Bone marrow (tissue), 2 donors: ENCODE measurements around the gene DIO2.

ENCODE experiments used
- DNase-seq, 2 donors: peaks; one replicate each; lab custom pipeline; 2025; lab: John Stamatoyannopoulos, UW

Gene DIO2

GRCh38 chr14:80211153-80212022 lies at the start of gene DIO2:
Gene DIO2 (minus strand): TSS chr14:80211504. CDS start chr14:80211472, 32 bp downstream.
- no peak for DNase-seq

GRCh38 chr14:80260645-80261044 lies 49.3 kb upstream of the DIO2 start:
- no peak for DNase-seq

DNA sequence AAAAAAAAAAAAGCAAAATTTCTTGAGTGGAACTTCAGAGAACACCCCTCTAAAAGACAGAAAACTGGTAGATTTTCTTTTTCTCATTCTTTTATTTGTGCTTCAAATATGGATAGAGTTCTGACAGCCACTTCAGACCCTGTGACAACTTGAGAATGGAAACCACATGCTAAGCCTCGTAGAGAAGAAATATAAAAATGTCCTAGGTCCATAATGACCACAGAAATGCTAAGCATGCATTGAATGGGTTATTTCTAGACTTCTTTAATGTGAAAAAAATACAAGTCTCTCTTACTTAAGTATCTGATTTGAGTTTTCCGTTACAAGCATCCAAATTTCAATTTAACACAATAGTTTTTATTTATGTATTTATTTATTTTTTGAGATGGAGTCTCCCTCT lies 28.3 kb upstream of the DIO2 start:
- DNase-seq = no peak

DNA sequence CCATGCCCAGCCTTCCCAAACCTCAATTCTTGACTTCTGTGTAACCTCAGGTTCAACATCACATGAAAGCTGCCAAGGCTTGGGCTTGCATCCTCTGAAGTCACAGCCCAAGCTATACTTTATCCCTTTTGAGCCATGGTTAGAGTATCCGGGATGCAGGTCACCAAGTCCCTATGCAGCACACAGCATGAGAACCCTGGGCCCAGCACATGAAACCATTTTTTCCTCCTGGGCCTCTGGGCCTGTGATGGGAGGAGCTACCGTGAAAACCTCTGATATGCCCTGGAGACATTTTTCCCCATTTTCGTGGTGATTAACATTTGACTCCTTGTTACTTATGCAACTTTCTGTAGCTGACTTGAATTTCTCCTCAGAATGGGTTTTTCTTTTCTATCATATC lies 25.8 kb upstream of the DIO2 start:
- no peak for DNase-seq

DNA sequence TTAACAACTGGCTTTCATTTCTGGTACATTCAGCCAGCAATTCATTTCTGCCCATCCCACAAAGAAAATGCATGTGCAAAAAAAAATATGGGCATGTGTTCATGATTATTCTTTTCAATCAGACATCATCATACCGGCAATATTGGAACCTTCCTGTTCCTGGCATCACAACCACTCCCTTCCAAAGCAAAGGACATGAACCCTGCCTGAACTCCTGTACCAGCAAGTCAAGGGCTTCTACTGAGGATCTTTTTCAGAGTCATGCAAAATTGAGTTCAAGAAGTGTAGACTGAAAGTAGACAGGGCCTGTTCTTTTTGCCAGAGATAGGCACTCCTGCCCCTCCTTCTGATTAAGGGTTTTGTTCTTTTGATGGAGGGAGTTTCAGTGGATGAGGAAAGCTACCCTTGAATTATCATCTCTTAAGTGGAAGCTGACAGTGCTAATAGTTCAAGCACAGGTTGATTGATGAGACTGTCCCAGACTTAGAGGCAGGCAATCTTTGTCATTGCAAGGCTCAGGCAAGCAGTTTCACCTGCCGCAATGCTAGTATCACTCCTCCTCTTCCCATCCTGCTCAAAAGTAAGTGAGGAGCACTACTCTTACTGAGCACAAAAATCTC lies 22.3 kb upstream of the DIO2 start:
- DNase-seq = no peak

- DNase-seq = no peak
Measured at GRCh38 chr14:80231702-80232101, 20.4 kb upstream of the DIO2 start.

DNA sequence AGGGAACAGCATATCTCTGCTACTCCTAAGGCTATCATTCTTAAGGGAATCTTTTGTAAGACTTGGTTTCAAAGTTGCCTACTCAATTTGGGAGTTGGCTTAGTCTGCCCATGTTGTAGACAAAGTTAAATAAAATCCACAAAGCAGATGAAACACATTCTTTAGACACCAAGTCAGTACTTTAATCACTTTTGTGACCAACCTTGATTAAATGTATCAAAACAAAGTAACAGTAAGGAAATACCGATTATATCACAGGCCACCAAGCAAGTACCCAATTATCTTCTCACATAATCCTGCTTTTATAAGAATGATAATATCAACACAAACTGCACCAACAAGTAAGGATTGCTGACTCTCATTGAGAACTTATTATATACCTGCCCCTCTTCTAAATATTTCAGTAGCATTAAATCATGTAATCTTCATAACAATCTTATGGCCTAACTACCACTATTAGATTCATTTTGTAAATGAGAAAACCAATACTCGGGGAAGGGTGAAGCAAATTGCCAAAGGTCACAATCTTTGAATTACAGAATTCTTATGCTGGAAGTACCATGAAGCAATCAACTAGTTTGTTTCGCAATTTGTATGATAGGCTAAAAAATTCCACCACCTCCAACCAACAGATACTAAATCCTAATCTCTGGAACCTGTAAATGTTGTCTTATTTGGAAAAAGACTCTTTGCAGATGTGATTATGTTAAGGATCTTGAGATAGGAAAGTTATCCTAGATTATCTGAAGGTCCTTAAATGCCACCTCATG lies 12.6 kb upstream of the DIO2 start:
- no peak for DNase-seq

- no peak for DNase-seq
Measured at GRCh38 chr14:80216818-80217217, 5.5 kb upstream of the DIO2 start.

DNA sequence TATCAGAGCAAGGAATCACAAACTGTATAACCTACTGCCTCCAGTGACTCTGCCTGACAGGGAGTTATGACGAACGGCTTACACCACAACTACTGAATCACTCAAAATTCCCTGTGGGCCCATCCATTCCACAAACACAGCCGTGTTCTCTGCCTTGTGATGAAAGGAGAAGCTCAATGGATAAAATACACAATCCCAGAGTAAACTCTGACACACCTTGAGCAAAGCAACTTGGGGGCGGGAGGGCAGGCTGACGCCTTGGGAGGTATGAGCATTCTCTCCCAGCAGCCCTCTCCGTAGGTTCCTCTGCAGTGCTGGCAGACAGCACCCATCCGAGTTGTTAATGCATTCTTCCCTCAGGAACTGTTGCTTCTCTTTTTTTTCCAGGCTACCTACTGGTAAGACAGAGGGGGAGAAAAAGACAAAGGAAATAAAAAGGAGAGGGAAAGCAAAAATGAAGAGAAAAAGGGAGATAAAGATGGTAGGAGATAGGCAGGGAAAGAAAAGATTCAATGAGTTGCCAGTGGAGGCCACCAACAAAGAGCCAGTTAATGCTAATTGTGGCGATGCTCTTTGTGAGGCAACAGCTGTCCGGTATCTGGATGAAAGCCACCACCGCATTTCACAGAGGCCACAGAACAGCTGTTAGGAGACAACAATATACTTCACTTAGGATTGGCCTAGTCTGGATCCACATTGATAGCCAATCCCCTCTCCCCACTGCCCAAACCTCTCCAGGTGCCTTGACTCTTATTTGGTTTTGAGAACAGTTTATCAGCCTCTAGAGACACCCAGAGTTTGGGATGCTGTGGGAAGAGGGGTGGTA lies 4.7 kb upstream of the DIO2 start:
- DNase-seq = no peak

- DNase-seq = no peak
Measured at GRCh38 chr14:80215081-80215480, 3.8 kb upstream of the DIO2 start.

- DNase-seq = peak in 1 of 2 donors; percentile 34
Measured at GRCh38 chr14:80213602-80214001, 2.3 kb upstream of the DIO2 start.

GRCh38 chr14:80212023-80212397 lies 706 bp upstream of the DIO2 start:
- DNase-seq = peak in 1 of 2 donors; percentile 2

- no peak for DNase-seq
Measured at GRCh38 chr14:80208461-80208860, 2.8 kb downstream of the DIO2 start.

GRCh38 chr14:80206351-80207080 lies 4.8 kb downstream of the DIO2 start:
- no peak for DNase-seq

DNA sequence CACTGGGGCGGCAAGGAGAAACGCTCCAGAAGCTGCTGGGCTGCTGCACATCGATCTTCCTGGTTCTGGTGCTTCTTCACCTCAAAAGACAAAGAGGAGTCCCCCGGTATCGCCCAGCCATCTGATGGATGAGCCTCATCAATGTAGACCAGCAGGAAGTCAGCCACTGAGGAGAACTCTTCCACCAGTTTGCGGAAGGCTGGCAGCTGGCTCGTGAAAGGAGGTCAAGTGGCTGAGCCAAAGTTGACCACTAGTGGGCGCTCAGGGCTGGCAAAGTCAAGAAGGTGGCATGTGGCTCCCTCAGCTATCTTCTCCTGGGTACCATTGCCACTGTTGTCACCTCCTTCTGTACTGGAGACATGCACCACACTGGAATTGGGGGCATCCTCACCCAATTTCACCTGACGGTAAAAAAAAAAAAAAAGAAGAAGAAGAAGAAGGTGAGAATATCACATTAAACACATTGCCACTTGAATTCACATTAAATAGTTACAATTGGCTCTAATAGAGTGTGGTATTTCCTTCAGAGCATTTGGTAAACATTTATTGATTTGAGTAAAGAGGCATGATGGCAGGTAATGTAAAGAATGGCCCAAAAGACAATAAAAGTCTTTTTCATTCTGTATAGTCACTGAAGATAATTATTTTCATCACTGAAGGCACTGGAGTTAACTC lies 8.3 kb downstream of the DIO2 start:
- peak in 1 of 2 donors; percentile 11 for DNase-seq

DNA sequence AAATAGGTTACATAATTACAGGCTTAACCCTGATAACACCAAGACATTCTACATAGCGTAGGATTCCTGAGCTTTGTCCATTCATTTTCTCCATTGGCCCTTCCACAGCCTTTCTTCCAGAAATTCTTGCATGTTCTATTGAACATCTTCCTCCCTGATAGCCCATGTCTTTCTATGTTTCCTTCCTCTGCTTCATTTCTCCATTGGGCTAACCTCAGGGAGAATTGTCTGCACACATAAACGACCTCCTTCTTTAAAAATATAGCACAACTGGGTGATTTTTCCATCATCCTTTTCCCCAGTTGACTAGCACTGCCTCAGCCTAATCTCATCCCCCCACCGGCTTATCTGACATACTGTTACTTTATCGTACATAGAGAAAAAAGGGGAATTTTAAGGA lies 11.2 kb downstream of the DIO2 start:
- DNase-seq = no peak

DNA sequence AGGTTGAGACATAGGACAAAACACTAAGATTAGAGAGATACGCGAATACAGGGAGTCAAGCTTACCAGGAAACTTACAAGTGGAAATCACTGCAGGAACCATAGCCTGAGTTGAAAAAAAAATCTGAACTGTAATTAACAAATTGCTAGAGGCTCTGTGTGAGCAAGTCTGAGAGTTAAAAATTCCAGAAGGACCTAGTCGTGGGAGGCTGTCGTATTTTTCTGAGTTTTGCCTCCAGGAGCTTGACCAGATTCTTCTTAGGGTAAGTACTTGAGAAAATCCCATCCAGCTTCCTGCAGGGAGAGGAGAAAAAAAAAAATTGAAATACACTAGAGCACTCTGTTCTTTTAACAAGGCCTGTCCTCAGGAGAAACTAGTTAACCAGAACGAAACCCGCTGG lies 22.7 kb downstream of the DIO2 start:
- DNase-seq = no peak

DNA sequence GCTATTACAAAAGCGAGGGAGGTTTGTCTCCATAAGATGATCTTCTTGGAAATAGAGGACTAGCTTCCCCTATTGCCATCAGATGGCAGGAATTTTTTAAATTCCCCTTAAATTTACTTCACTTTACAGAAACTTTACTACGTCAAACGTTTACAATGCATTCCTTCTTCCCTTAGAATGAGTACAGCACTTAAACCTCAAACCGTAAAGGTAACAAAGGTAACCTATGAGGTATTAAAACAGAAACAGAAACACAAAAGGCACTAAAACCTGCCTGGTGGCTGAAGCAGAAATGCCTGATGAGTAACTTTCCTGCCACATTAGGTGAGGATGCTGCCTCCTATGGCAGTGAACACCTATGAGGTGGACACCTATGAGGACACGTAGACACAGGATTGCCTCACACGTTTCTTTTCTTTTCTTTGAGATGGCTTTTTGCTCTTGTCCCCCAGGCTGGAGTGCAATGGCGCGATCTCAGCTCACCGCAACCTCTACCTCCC lies 25.0 kb downstream of the DIO2 start:
- no peak for DNase-seq

- DNase-seq = no peak
Measured at GRCh38 chr14:80176893-80177292, 34.4 kb downstream of the DIO2 start.

- no peak for DNase-seq
Measured at GRCh38 chr14:80172375-80173051, 38.8 kb downstream of the DIO2 start.
